AG04449 (cell line): ENCODE results near the gene AFG1L.
"Not testable (repeated sequence)": the region's sequence is repeated elsewhere in the genome, so short reads cannot be mapped to it uniquely, and the experiment has no call there.

Source experiments
- CTCF ChIA-PET: fragments of 350-600 bp; formaldehyde crosslinking; extraction: SDS; loops from one replicate; lab custom pipeline; 2021; ENCODE audit warnings: antibody characterized with exemption; lab: Yijun Ruan, JAX
- POLR2A ChIA-PET: fragments of 400-600, 350-600 bp; formaldehyde crosslinking; extraction: SDS; loops from one replicate; lab custom pipeline; 2020; ENCODE audit warnings: antibody characterized with exemption, inconsistent platforms; lab: Yijun Ruan, JAX
- DNase-seq: peaks from one replicate; pipeline ENCODE4 v3.0.0-alpha.2; 2010; ENCODE audit warnings: low read depth, low spot score
- H3K4me3 ChIP-seq: 2 replicates; pipeline ENCODE4 v1.5.1; 2011; ENCODE audit warnings: low read depth, mild to moderate bottlenecking, control low read depth, low read length
- CTCF ChIP-seq: IDR thresholded peaks from one replicate; pipeline ENCODE4 v1.5.1; 2011; ENCODE audit warnings: mild to moderate bottlenecking, moderate library complexity, low read length, control low read depth, inconsistent platforms; ENCODE audit not compliant: insufficient read depth; ENCODE audit errors: missing control alignments

AFG1L gene

GRCh38 chr6:108294727-108295625, at the start of gene AFG1L:
Gene AFG1L (plus strand): TSS chr6:108295054. CDS start chr6:108295080, 26 bp downstream.
- TF ChIP-seq CTCF, result no peak
- ChIA-PET CTCF (interaction anchor here (0.9 kb wide), 1 partner anchor 197 kb away, joined by 4 read pairs; no protein-coding TSS in a partner anchor), POLR2A (interaction anchor here (1.1 kb wide), 1 partner anchor 34 kb away, joined by 6 read pairs; the partner anchor contains the start of gene SNX3)
- DNase-seq, result peak; percentile 36
- peak within 1 kb of the TSS; percentile 96 for H3K4me3 ChIP-seq

GRCh38 chr6:108245095-108245494, 49.8 kb upstream of the AFG1L start:
- H3K4me3 ChIP-seq, DNase-seq, CTCF ChIA-PET, POLR2A ChIA-PET: not testable (repeated sequence)

GRCh38 chr6:108247965-108248536, 46.8 kb upstream of the AFG1L start:
- ChIA-PET CTCF (interaction anchor here (2.0 kb wide), 1 partner anchor 244 kb away, joined by 6 read pairs; no protein-coding TSS in a partner anchor), POLR2A (no interaction called here)
- TF ChIP-seq CTCF, result no peak
- no peak overlapping the region for H3K4me3 ChIP-seq
- no peak for DNase-seq

GRCh38 chr6:108250240-108250866, 44.5 kb upstream of the AFG1L start:
- ChIA-PET POLR2A (interaction anchor here (0.8 kb wide), 1 partner anchor 11 kb away, joined by 4 read pairs; the partner anchor contains the start of gene SNX3), CTCF (interaction anchor here (0.9 to 1.2 kb wide), 3 partner anchors 8 to 239 kb away, joined by 3 read pairs; no protein-coding TSS in a partner anchor)

GRCh38 chr6:108251252-108251651, 43.6 kb upstream of the AFG1L start:
- CTCF ChIA-PET, result interaction anchor here (0.9 to 2.8 kb wide), 3 partner anchors 9 to 241 kb away, joined by 3 to 11 read pairs (median 3); no protein-coding TSS in a partner anchor
- TF ChIP-seq CTCF, result no peak
- no peak overlapping the region for H3K4me3 ChIP-seq
- POLR2A ChIA-PET, result interaction anchor here (0.8 kb wide), 1 partner anchor 10 kb away, joined by 4 read pairs; the partner anchor contains the start of gene SNX3
- DNase-seq, result no peak

More at GRCh38 chr6:108250240-108250866, 44.5 kb upstream of the AFG1L start:
- TF ChIP-seq CTCF, result no peak
- H3K4me3 ChIP-seq, result no peak overlapping the region
- DNase-seq, result no peak

GRCh38 chr6:108252055-108252454, 42.8 kb upstream of the AFG1L start:
- CTCF ChIA-PET, result interaction anchor here (0.8 to 2.8 kb wide), 3 partner anchors 19 to 240 kb away, joined by 3 to 11 read pairs (median 3); no protein-coding TSS in a partner anchor
- POLR2A ChIA-PET, result no interaction called here
- DNase-seq, result no peak

More at GRCh38 chr6:108252055-108252454, 42.8 kb upstream of the AFG1L start:
- TF ChIP-seq CTCF, result no peak
- H3K4me3 ChIP-seq, result no peak overlapping the region
